NAMALWA (cell line): ENCODE measurements around the gene INO80D.
"Not testable (repeated sequence)": the region's sequence is repeated elsewhere in the genome, so short reads cannot be mapped to it uniquely, and the experiment has no call there.

Source experiments
- DNase-seq: peaks from one replicate; pipeline ENCODE4 v3.0.0-alpha.2; 2015; ENCODE audit warnings: low spot score

INO80D gene

GRCh38 chr2:205976934-205977659 is 108.9 kb downstream of the INO80D start:
- DNase-seq: not testable (repeated sequence)

GRCh38 chr2:205976120-205976814 is 109.7 kb downstream of the INO80D start:
- DNase-seq: no peak

GRCh38 chr2:205975082-205975949 is 110.7 kb downstream of the INO80D start:
- DNase-seq: no peak

GRCh38 chr2:205972113-205972512 is 113.9 kb downstream of the INO80D start:
- no peak for DNase-seq

GRCh38 chr2:205970348-205970747 is 115.6 kb downstream of the INO80D start:
- no peak for DNase-seq

- no peak for DNase-seq
Observed at GRCh38 chr2:205969584-205969983, 116.4 kb downstream of the INO80D start.

GRCh38 chr2:205967391-205968075 is 118.4 kb downstream of the INO80D start:
- no peak for DNase-seq

GRCh38 chr2:205965707-205966106 is 120.3 kb downstream of the INO80D start:
- no peak for DNase-seq

GRCh38 chr2:205964111-205964761 is 121.7 kb downstream of the INO80D start:
- no peak for DNase-seq

- no peak for DNase-seq
Observed at GRCh38 chr2:205959521-205959920, 126.5 kb downstream of the INO80D start.

- no peak for DNase-seq
Observed at GRCh38 chr2:205957452-205958154, 128.4 kb downstream of the INO80D start.

- no peak for DNase-seq
Observed at GRCh38 chr2:205954707-205955106, 131.3 kb downstream of the INO80D start.

GRCh38 chr2:205952282-205952681 is 133.7 kb downstream of the INO80D start:
- no peak for DNase-seq

GRCh38 chr2:205948883-205949282 is 137.1 kb downstream of the INO80D start:
- DNase-seq: no peak

GRCh38 chr2:205948496-205948837 is 137.5 kb downstream of the INO80D start:
- DNase-seq: no peak

GRCh38 chr2:205947621-205948495 is 138.1 kb downstream of the INO80D start:
- DNase-seq: peak; percentile 71

- DNase-seq: no peak
Observed at GRCh38 chr2:205946226-205946625, 139.7 kb downstream of the INO80D start.
